Measurements from ENCODE around the gene ARAP1.

DNA sequence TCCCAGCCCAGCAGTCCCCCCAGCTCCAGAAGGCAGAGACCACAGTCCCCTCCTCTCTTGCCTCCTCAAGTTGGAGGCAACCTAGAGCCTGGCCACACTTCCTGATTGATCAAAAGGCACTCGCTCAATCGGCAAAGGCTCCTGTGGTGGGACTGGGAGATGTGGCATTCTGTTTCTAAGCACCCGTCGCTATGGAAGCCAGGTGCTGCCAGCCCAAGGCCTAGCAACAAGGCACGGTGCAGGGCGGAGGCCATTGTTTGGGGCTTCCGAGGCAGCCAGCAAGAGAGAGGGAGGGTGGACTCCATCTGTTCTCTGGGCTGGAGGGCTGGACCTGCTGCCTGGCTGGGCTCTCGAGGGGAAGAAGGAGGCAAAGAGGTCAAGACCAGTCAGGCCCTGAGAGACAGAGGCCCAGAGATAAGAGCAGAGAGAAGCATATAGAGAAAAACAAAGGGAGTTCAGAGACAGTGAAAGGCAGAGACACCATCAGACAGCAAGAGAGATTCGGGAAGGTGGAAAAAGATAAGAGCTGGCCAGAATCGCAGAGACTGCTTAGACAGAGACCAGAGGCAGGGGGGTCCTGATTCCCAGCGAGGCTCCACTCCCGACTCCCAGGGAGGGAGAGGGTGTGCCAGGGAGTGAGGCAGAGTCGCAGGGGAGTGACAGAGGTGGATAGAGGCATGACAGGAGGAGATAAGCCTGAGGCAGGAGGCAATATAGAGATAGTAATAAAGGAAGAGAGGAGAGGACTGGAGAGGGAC is 99.2 kb downstream of the ARAP1 start:
- TF ChIP-seq CTCF (conservative IDR thresholded peaks at IDR 0.05 in 1 of 2, IDR thresholded peaks at IDR 0.05 in 1 of 2; ENCODE audit: extremely low read depth in 1 of 2, insufficient read depth in 1 of 2, low read depth in 1 of 2, low read length in 2 of 2) (no peak), EZH2 (IDR thresholded peaks at IDR 0.05; ENCODE audit: borderline replicate concordance, low read length) (no peak)
